Measurements from ENCODE around the gene DDX10.

- TF ChIP-seq CTCF (IDR thresholded peaks at IDR 0.05) = no peak
- TF ChIP-seq POLR2A (IDR thresholded peaks at IDR 0.05) = no peak
Observed at GRCh38 chr11:108904480-108904879, 239.6 kb downstream of the DDX10 start.

Data from adrenal gland (tissue), 5 donors.